Measurements from ENCODE around the gene CRIP1. TPM values are rescaled to one million over a fixed set of nuclear protein-coding genes. Genes with fewer than 3 reads are reported as not detected.

Gene CRIP1
- total RNA-seq, 1 experiment from 2014 or later = 48.7 TPM

DNA sequence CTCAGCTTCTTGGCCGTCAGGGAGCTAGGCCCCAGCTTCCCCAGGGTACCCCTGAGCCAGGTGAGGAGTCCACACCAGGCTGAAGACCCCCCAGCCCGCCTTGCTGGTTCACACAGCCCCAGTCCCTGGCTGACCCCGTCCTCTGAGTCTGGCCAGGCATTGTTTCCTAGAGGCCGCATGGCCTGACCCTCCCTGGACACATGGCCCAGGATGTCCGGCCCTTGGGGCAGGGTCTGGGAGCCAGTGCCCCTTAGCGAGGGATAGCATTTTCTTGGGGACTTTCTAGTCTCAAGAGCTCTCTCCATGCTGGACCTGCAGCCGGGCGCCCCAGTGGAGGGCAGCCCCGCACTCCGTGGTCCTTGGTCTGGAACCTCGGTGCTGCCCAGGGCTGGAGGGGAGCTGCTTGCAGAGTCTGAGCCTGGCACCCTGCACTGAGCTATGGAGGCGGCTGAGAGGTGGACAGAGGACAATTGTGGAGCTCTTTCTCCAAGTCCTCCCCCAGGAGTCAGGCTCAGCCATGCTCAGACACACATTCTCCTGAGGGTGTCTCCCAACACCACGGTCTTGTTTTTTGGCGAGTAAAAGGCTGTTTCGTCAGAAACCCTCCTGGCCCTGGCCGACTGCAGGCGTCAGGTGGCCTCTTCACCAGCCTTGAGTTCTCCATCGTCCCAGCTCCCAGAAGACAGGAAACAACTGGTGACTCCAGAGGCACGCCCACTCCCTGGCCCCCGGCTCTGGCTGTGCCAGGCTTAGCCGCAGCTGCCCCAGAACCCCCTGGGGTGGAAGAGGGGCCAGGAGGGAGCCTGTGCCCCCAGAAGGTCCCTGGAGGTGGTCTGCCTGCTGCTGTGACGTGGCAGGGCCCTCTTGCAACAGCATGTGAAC lies 29.7 kb upstream of the CRIP1 start:
- Histone ChIP-seq H2AFZ (ENCODE audit: low read length) (no peak overlapping the region), H3K9me3 (ENCODE audit: low read length) (no peaks in the 10 kb centered on the region), H3K9me2 (replicated peaks; ENCODE audit: low read length) (no peaks in the 10 kb centered on the region), H3K27ac (ENCODE audit: low read length) (no peak overlapping the region), H3K27me3 (ENCODE audit: low read length) (no peaks in the 10 kb centered on the region), H4K20me1 (ENCODE audit: low read length) (no peaks in the 10 kb centered on the region), H3F3A (ENCODE audit: low read length, unreplicated experiment) (no peaks in the 10 kb centered on the region), H3K79me2 (ENCODE audit: low read length) (no peaks in the 10 kb centered on the region), H3K9ac (ENCODE audit: low read length) (no peak overlapping the region), H3K36me3 (ENCODE audit: low read depth, low read length) (no peaks in the 10 kb centered on the region; the same call in none of the 2 replicates), H3K4me1 (ENCODE audit: insufficient read depth, low read length) (no peaks in the 10 kb centered on the region), H3K4me3 (ENCODE audit: low read length) (no peak overlapping the region), H3K4me2 (ENCODE audit: low read length) (no peak overlapping the region)
- no peak for TF ChIP-seq EZH2phosphoT487 (IDR thresholded peaks at IDR 0.05; ENCODE audit: borderline replicate concordance, low read length)
- TF ChIP-seq EZH2 (IDR thresholded peaks at IDR 0.05; ENCODE audit: low read length, unreplicated experiment) = no peak
- TF ChIP-seq CTCF (conservative IDR thresholded peaks at IDR 0.05; ENCODE audit: low read depth, low read length) = no peak
- no peak for DNase-seq
- intact Hi-C loops (cut with micrococcal nuclease) = no loop called here
- POLR2A ChIA-PET (ENCODE audit: unreplicated experiment) = no interaction called here
- ATAC-seq = no peak
- CTCF ChIA-PET = no interaction called here
- BruUV-seq (replicated peaks) = no TSS peak

- H3K4me1 ChIP-seq (ENCODE audit: insufficient read depth, low read length) = no peaks in the 10 kb centered on the region
- no peaks in the 10 kb centered on the region for H3K79me2 ChIP-seq (ENCODE audit: low read length)
- no peaks in the 10 kb centered on the region for H3K9me2 ChIP-seq (replicated peaks; ENCODE audit: low read length)
- no TSS peak for BruUV-seq (replicated peaks)
- ATAC-seq = no peak
- no peak overlapping the region for H2AFZ ChIP-seq (ENCODE audit: low read length)
- H3K9me3 ChIP-seq (ENCODE audit: low read length) = no peaks in the 10 kb centered on the region
- ChIA-PET POLR2A (ENCODE audit: unreplicated experiment) (no interaction called here), CTCF (no interaction called here)
- H3K9ac ChIP-seq (ENCODE audit: low read length) = no peak overlapping the region
- DNase-seq = no peak
- no peaks in the 10 kb centered on the region; the same call in 1 of the 2 replicates for H3K36me3 ChIP-seq (ENCODE audit: low read depth, low read length)
- H3K4me3 ChIP-seq (ENCODE audit: low read length) = no peak overlapping the region
- no peak overlapping the region for H3K4me2 ChIP-seq (ENCODE audit: low read length)
- intact Hi-C loops (cut with micrococcal nuclease) = no loop called here
- TF ChIP-seq EZH2 (IDR thresholded peaks at IDR 0.05; ENCODE audit: low read length, unreplicated experiment) (no peak), EZH2phosphoT487 (IDR thresholded peaks at IDR 0.05; ENCODE audit: borderline replicate concordance, low read length) (no peak), CTCF (conservative IDR thresholded peaks at IDR 0.05; ENCODE audit: low read depth, low read length) (no peak)
- H3K27ac ChIP-seq (ENCODE audit: low read length) = no peak overlapping the region
- H3F3A ChIP-seq (ENCODE audit: low read length, unreplicated experiment) = no peaks in the 10 kb centered on the region
- no peaks in the 10 kb centered on the region for H4K20me1 ChIP-seq (ENCODE audit: low read length)
- H3K27me3 ChIP-seq (ENCODE audit: low read length) = no peaks in the 10 kb centered on the region
These were observed 28.7 kb upstream of the CRIP1 start for GRCh38 chr14:105458010-105458409.

- H3K4me2 ChIP-seq (ENCODE audit: low read length) = no peak overlapping the region
- no peaks in the 10 kb centered on the region for H4K20me1 ChIP-seq (ENCODE audit: low read length)
- no peak overlapping the region for H2AFZ ChIP-seq (ENCODE audit: low read length)
- H3K9me3 ChIP-seq (ENCODE audit: low read length) = no peaks in the 10 kb centered on the region
- no peaks in the 10 kb centered on the region for H3F3A ChIP-seq (ENCODE audit: low read length, unreplicated experiment)
- H3K4me3 ChIP-seq (ENCODE audit: low read length) = no peak overlapping the region
- no peaks in the 10 kb centered on the region for H3K79me2 ChIP-seq (ENCODE audit: low read length)
- H3K27ac ChIP-seq (ENCODE audit: low read length) = no peak overlapping the region
- H3K9me2 ChIP-seq (replicated peaks; ENCODE audit: low read length) = no peaks in the 10 kb centered on the region
- H3K9ac ChIP-seq (ENCODE audit: low read length) = no peak overlapping the region
- intact Hi-C loops (cut with micrococcal nuclease) = no loop called here
- DNase-seq = no peak
- ATAC-seq = no peak
- ChIA-PET POLR2A (ENCODE audit: unreplicated experiment) (no interaction called here), CTCF (no interaction called here)
- no TSS peak for BruUV-seq (replicated peaks)
- H3K27me3 ChIP-seq (ENCODE audit: low read length) = no peaks in the 10 kb centered on the region
- no peaks in the 10 kb centered on the region for H3K4me1 ChIP-seq (ENCODE audit: insufficient read depth, low read length)
- H3K36me3 ChIP-seq (ENCODE audit: low read depth, low read length) = no peaks in the 10 kb centered on the region; the same call in 1 of the 2 replicates
- TF ChIP-seq EZH2phosphoT487 (IDR thresholded peaks at IDR 0.05; ENCODE audit: borderline replicate concordance, low read length) (no peak), EZH2 (IDR thresholded peaks at IDR 0.05; ENCODE audit: low read length, unreplicated experiment) (no peak), CTCF (conservative IDR thresholded peaks at IDR 0.05; ENCODE audit: low read depth, low read length) (no peak)
These were observed 28.1 kb upstream of the CRIP1 start for GRCh38 chr14:105458571-105458970.
